HG03280 (cell line): ENCODE data around the gene KCNK13.

Experiments used
- ATAC-seq: cut with Tn5 transposase; IDR thresholded peaks from one replicate; pipeline ENCODE4 v1.9.1; 2021; ENCODE audit warnings: mild to moderate bottlenecking, moderate library complexity; ENCODE audit not compliant: unreplicated experiment

The KCNK13 gene

DNA sequence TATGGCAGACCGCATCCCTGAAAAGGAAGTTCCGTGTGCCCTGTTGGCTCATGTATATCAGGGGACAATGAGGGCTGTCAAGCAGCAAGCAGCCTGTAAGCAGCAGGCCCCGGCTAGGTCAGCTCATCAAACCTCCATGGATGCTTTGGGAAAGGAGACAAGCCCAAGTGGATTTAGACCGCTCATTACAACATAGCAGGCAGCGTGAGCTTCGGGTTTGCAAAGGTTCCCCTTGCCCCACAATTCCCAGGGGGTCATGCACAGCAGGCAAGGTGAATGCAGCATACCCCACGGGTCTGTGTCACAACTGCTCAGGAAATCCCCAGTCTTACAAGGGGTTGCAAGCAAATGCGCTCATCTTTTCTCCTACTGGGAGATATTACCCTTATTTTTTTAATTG lies 54.6 kb downstream of the KCNK13 start:
- ATAC-seq: no peak

DNA sequence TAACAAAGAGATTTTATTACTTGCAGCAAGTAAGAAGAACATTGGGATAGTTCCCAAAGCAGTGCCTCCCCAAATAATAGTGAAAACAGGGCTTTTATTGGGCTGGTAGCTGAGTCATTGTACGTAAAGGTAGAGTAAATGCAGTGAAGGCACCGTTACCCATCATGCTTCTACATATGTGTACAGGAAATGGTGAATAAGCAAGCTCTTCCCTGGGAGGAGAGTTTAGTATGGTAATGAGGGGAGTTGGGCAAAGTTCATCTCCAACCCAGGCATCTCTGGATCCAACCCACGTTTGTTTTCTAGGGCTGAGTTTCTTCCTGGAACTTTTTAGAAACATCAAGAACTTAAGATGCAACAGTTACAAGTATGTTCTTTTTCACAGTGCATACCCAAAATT lies 56.2 kb downstream of the KCNK13 start:
- no peak for ATAC-seq

DNA sequence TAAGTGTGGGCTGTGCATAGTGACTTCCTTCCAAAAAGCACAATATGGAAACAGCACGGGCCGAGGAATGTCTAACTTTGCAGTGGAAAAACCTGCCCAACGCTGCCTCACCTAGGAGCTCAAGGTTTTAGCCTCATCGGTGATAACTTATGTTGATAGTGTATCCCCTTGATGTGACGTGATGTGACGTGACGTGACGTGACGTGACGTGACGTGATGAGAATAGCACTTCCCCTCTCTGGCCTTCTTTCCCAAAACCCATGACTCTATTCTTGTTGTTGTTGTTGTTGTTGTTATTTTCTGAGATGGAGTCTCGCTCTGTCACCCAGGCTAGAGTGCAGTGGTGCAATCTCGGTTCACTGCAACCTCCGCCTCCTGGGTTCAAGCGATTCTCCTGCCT lies 64.5 kb downstream of the KCNK13 start:
- ATAC-seq: no peak

DNA sequence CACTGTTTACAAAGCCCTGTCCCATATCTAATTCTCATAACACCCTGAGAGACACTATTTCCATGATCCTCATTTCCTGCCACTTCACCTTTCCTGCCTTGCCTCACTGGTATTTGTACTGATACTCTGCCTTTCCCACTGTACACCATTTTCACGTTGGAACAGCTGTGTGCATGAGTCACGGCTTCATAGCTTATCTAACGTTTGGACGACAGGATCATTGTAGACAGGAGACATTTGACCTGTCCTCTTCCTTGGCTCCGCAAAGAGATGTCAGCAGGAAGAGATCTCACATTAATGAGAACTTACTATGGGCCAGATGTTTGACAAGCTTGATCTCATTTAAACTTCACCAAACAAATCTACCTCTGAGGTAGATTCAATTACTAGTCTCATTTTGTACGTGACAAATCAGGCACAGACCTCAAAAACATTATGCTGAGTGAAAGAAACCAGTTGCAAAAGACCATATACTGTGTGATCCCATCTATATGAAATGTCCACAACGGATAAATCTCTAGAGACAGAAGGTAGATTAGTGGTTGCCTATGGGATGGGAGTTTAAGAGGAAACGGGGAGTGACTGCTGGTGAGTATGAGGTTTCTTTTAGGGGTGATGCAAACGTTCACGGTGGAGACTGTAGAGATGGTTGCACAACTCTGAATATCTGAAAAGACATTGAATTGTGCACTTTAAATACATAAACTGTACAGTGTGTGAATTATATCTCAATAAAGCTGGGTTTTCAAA lies 71.2 kb downstream of the KCNK13 start:
- ATAC-seq: no peak

DNA sequence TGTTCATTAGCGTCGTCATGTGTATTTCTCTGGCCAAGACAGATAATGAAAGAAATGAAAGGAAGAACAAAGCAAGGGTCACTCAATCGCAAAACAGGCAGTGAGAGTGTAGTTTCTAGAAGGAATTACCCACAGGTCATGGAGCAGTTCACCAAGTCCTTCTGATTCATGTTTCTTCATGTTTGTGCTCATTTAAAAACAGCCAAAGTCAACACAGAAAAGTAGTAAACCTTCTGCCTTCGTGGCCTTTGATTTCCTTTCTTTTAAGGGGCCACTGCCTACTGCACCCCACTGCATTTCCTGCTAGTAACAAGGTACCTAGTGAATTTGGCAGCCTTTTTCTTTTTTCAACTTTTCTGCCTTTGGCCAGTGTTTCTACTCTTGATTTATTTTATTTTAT lies 75.1 kb downstream of the KCNK13 start:
- ATAC-seq: no peak

DNA sequence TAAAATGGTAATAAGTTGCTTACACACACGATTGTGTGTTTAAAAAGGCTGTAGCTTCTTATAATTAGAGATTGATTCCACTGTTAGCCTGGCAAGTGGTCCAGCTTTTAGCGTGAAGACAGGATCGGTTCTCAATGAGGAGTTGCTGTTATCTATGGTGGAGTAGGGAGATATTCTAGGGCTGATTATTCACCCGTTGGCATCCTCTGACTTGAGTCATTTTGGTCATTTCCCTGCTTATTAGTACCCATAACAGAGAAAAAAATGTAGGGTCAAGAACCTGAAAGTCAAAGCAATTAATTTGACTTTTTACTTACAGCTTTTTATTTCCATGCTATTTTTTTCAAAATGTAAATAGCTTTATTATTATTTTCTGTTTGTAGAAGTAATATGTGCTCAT lies 76.0 kb downstream of the KCNK13 start:
- no peak for ATAC-seq

DNA sequence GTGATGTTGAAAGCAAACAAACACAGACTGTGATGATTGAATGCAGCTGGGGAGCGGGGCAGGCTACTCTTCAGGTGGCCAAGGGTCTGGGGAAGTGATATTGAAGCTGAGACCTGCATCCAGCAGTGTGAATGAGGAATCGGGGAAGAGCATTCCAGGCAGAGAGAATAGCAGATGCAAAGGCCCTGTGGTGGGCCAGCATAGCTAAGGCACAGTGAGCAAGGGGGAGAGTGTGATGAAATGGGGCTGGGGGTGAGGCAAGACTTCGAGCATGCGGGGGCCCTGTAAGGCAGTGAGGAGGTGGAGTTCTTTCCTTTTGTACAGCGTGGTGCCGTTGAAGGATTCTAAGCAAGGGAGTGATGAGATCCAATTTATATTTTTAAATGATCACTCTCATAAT lies 77.4 kb downstream of the KCNK13 start:
- ATAC-seq: no peak

DNA sequence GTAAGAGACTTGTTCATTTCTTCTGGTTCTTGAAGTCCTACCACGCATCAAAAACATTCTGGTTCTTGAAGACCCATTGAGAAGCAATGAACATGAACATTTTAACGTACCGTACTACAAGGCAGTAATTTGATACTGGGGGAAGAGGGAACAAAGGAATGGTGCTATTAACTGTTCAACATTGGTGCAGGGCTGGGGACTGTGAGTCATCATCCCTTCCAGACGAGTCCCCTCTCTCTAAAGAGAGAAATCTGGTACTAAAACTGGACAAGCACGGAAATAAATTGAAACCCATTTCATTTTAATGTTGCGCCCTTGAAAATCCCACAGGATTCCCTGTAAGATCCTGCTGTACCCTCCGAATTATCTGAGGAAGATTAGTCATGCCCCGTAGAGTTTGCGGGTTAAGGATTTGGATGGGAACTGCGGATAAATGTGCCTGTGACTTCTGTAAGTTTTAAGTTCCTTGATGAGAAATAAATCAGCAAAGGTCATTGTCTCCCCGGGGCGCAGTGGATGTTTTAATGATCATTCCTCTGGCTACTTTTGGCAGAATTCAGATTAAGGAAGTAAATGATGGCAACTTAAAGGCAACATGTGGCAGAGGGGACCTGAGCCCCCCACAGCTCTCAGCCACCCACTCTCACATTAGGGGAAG lies 78.6 kb downstream of the KCNK13 start:
- no peak for ATAC-seq

DNA sequence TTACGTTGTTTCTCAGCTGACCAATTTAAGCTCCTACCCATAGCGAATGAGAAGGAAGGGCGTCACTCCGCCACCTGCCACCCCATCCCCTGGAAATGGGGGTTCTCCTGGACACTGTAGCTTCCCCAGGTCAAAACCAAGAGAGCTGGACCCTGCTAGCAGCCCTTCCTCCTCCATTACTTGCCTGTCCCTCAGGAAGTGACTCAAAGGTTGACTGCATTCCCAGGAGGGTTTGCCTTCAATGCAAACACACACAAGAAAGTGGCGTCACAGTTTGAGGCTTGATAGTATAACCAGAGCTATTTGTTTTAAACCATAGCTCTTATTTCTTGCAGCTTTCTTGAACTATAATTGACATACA lies 79.1 kb downstream of the KCNK13 start:
- no peak for ATAC-seq

DNA sequence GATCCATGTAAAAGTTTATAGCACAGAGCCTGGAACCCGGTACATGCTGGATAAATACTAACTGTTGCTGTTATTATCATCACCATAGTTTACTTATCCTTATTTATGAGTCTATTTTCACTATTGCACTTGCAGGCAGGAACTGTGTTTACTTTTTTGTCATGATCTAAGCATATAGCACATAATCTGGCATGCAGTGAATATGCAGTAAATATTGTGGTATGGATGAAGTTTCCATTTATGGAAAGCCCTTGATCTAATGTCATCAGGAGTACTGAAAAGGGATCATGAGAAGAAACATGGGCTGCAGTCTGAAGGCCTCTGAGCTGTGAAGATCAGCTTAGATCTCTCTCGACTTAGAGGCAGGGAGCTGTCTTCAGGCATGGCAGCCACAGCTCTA lies 91.6 kb downstream of the KCNK13 start:
- ATAC-seq: no peak

DNA sequence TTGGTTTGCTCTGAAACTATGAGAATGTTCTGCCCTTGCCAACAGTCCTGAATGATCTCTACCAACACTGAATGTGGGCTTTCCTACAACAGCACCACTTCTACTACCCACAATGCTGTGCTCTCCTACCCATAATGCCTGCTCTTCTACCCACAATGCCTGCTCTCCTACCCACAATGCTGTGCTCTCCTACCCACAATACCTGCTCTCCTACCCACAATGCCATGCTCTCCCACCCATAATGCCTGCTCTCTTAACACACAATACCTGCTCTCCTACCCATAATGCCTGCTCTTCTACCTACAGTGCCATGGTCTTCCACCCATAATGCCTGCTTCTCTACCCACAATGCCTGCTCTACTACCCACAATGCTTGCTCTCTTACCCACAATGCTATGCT lies 92.3 kb downstream of the KCNK13 start:
- no peak for ATAC-seq

DNA sequence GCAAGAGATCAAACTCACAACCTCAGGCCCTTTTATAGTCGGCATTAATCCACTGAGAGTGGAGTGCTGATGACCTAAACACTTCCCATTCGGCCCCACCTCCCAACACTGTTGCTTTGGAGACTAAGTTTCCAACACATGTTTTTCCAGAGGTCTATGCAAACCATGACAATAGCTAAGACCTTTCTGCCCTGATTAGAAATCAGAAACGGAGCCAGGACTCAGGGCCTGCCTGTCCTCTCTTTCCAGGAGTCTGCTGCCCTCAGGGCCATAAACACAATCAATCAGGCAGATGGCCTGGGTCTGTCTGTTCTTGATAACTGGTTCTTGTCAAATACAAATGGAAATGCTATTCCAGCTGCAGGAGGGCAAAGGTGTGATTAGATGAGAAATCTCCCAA lies 97.4 kb downstream of the KCNK13 start:
- no peak for ATAC-seq

DNA sequence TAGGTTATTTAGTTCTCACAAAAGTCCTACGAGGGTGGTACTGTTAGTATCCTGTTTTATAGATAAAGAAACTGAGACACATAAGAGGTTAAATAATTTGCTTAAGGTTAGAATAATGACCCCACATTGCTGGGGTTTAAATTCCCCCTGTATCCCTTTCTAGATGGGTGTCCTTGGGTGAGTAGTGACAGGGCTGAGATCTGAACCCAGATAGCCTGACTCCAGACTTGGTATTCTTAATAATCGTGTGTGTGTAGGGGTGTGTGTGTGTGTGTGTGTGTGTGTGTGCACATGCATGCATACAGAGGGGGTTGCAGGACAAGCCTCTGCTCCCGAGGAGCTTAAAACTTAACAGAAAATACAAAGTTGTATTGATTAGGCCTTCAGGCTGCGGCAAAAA lies 97.9 kb downstream of the KCNK13 start:
- no peak for ATAC-seq

DNA sequence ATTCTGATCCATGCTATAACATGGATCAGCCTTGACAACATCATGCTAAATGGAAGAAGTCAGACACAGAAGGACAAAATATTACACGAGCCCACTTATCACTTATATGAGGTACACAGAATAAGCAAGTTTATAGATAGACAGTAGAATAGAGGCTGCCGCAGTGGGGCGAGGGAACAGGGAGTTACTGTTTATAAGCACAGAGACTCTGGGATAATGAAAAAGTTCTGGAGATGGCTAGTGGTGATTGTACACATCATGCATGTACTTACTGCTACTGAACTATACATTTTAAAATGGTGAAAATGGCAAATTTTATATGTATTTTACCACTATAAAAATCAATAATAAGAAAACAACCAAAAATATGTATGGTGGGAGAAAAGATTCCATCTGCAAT lies 99.3 kb downstream of the KCNK13 start:
- ATAC-seq: no peak

DNA sequence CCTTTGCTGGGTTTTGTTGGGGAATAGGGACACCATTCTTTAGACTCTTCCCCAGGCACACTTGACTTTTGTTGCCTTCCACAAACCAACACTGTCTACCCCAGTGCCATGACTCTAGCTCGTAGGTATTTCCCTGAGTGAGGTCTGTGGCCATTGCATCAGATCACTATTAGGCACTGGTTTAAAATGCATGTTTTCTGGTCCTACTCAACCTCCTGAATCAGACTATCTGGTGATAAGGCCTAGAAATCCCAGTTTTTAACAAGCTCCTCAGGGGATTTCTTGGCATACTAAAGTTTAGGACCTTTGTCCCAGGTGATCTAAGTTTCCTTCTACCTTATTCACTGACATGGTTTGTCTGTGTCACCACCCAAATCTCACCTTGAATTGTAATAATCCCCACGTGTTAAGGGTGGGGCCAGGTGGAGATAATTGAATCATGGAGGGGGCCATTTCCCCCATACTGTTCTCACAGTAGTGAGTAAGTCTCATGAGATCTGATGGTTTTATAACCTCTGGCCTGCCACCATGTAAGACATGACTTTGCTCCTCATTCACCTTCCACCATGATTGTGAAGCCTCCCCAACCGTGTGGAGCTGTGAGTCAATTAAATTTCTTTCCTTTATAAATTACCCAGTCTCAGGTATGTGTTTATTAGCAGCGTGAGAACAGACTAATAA lies 106.8 kb downstream of the KCNK13 start:
- ATAC-seq: no peak

DNA sequence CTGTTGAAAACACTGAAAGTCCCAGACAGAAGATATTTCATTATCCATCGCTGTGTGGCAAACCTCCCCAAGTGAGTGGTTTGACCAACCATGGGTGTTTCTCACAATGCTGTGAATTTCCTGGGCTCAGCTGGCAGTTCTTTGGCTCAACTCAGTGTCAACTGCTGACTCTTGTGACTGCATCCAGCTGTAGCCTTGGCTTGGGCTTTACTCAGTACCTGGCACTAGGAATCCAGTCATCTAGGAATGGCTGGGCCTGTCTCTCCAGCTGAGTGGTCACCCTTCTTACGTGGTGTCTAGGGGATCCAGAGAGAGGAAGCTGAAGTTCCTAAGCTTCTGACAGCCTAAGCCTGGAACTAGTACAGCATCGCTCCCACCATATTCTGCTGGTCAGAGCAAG lies 113.8 kb downstream of the KCNK13 start:
- ATAC-seq: no peak

DNA sequence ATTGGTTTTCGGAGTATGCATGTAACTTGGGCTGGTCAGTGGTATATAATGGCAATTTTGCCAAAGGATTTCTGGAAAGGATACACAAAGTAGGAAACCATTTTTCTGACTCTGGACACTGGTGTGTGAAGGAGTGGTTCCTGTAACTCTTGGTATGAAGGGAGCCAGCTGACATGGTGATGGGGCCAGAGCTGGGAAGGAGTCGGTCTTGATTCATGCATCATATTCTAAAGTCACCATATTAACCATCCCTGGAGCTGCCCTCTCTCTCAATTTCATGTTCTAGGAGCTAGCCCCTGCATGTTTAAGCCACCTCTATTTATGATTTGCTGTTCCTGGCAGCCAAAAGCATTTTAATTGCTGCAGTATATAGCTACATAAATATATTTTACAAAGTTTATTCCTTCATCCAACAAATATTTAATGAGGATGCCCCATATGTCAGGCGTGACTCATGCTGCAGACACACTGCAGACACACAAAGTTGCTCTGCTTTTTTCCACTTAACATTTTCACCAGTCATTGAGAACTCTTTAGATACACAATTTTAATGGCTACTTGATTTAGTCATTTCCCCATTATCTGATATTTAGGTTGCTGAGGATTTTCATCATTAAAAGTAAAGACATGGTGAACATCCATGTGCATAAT lies 115.9 kb downstream of the KCNK13 start:
- ATAC-seq: no peak

DNA sequence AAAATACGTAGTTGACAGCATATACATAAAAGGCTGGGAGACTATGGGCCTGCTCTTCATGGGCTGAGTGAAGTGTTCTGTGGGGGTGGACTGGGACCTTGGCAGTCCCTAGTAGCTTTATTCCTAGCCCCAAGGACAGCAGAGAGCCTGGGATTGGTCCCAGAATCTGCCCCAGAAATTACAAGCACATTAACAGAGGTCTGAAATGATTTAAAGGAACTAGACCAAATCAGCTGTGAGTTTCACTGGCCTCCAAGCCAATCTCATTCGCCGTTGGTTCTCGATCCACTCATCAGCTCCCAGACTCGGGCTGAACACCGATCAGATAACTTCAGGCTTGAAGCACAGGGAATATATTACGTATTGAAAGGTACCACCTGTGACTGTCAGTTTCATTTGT lies 117.6 kb downstream of the KCNK13 start:
- no peak for ATAC-seq

DNA sequence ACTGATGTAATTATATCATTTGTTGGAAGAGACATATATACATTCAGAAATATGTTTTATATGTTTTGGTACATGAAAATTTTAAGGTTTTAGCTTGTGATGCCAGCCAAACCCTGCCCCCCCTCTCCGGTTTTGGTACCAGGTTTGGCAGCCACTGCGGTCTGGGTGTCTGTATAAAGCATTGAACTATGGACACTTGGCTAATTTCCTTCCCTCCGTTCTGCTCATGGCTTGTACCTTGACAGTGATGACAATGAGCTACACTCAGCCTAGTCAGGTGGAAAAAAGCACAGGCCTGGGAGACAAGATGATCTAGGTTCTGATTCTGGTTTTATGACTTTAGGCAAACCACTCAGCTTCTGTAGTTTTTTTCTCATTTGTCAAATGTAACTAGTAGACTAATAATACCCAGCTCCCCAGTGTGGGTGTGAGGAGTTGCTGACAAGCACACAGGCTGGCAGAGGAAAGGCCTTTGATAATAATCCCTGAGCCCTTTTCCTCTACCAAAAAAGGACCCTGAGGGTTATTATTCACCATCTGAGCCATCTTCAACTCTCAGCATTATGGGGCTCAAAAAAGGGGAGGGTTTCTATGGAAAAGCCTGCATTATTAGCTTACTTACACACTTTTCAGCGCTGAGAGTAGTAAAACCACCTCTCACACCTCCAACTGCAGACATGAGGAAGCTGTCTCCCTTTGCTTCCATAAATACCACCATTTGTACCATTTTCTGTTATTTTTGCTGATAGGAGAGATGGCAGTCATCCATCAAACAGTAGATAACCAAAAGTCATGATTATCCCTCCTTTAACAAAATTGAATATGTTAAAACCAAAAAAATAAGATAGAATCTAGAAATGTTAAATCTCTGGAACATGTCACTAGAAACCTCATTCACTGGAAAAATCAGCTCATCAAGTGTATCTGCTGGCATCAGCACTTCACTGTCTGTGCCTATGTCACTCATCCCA lies 118.3 kb downstream of the KCNK13 start:
- ATAC-seq: no peak

DNA sequence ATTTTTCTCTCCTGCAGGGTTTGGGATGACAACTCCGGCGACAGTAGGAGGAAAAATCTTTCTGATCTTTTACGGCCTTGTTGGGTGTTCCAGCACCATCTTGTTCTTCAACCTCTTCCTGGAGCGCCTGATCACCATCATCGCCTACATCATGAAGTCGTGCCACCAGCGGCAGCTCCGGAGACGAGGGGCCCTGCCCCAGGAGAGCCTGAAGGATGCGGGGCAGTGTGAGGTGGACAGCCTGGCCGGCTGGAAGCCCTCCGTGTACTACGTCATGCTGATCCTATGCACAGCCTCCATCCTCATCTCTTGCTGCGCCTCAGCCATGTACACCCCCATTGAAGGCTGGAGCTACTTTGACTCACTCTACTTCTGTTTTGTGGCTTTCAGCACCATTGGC lies 122.3 kb downstream of the KCNK13 start:
- no peak for ATAC-seq
